ENCODE results near the gene ITGA11.

- TF ChIP-seq ZFX (IDR thresholded peaks at IDR 0.05; ENCODE audit: borderline replicate concordance), result no peak
- TF ChIP-seq CTCF (IDR thresholded peaks at IDR 0.05), result no peak
These were observed 78.4 kb downstream of the ITGA11 start for GRCh38 chr15:68353421-68354135.
